ENCODE results near the gene RIN2. TPM values are rescaled to one million over a fixed set of nuclear protein-coding genes. Genes with fewer than 3 reads are reported as not detected.

Gene RIN2
- total RNA-seq, 1 experiment from 2014 or later, result 1.5 TPM

DNA sequence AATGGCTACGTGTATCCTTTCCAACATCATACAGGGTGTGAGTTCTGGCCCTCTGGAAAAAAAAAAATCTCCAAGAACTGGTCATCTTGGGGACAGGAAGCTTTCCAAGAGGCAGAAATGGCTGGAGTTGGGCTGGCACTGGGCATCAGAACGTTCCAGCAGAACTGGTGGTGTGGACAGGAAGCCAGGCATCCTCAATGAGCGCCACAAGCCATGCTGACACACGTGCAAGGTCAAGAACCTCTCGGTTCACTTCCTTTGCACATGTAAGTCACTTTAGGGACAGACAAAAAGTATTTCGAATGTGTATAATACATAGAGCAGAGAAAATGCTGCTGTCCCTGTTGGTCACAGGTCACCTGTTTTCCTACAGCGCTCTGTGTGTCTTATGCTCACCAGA, 27.4 kb upstream of the RIN2 start:
- Histone ChIP-seq H3K27ac (ENCODE audit: low read depth, low read length) (no peak overlapping the region), H3K27me3 (ENCODE audit: insufficient read depth, low read length) (no peaks in the 10 kb centered on the region), H3K36me3 (ENCODE audit: control insufficient read depth in 1 of 2, insufficient read depth in 2 of 2, low read length in 2 of 2) (no peaks in the 10 kb centered on the region), H3K4me3 (replicated peaks in 1 of 2; ENCODE audit: low read depth in 1 of 2, low read length in 2 of 2) (no peak overlapping the region), H2AFZ (ENCODE audit: low read depth, low read length, poor library complexity, severe bottlenecking) (no peak overlapping the region), H3K9me3 (ENCODE audit: control insufficient read depth in 1 of 2, insufficient read depth in 1 of 2, low read depth in 1 of 2, low read length in 2 of 2) (no peaks in the 10 kb centered on the region), H3K9ac (ENCODE audit: low read length) (no peak overlapping the region), H3K9me2 (ENCODE audit: insufficient read depth) (no peaks in the 10 kb centered on the region), H4K20me1 (ENCODE audit: insufficient read depth) (no peaks in the 10 kb centered on the region), H3K79me2 (ENCODE audit: insufficient read depth, low read length) (no peaks in the 10 kb centered on the region), H3K4me2 (ENCODE audit: low read length) (no peak overlapping the region), H3K4me1 (ENCODE audit: control insufficient read depth in 1 of 2, insufficient read depth in 2 of 2, low read length in 2 of 2) (peaks cover 1 to 11% of the 10 kb centered on the region in 2 experiments; a peak in 3 of 4 replicates)
- DNase-seq (ENCODE audit: low read depth, low spot score), result no peak
- POLR2A ChIA-PET, result no interaction called here
- RAD21 ChIA-PET (ENCODE audit: low non-redundant PET in 1 of 2, low total read pairs in 2 of 2, uncharacterized antibody in 2 of 2, unreplicated experiment in 2 of 2), result no interaction called here
- intact Hi-C loops (cut with micrococcal nuclease), result no loop called here
- CTCF ChIA-PET, result no interaction called here
- no TSS peak for BruUV-seq (replicated peaks)
- TF ChIP-seq, protein P1, sequence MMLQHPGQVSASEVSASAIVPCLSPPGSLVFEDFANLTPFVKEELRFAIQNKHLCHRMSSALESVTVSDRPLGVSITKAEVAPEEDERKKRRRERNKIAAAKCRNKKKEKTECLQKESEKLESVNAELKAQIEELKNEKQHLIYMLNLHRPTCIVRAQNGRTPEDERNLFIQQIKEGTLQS (IDR thresholded peaks at IDR 0.05), result no peak
- TF ChIP-seq SP1 (IDR thresholded peaks at IDR 0.05; ENCODE audit: low read depth) (no peak), EZH2 (IDR thresholded peaks at IDR 0.05) (no peak), JUND (IDR thresholded peaks at IDR 0.05) (no peak), CEBPB (IDR thresholded peaks at IDR 0.05; ENCODE audit: low read depth) (no peak), SRF (IDR thresholded peaks at IDR 0.05; ENCODE audit: low read depth) (no peak), YY1 (IDR thresholded peaks at IDR 0.05; ENCODE audit: extremely low read depth, insufficient replicate concordance, low read depth, low read length) (no peak), TCF7L2 (IDR thresholded peaks at IDR 0.05; ENCODE audit: borderline replicate concordance, extremely low read depth, insufficient read depth, insufficient read length) (no peak), RAD21 (IDR thresholded peaks at IDR 0.05; ENCODE audit: low read depth) (no peak), ELF1 (IDR thresholded peaks at IDR 0.05; ENCODE audit: borderline replicate concordance, low read depth) (no peak), ZFX (IDR thresholded peaks at IDR 0.05) (no peak), CBX3 (IDR thresholded peaks at IDR 0.05; ENCODE audit: low read depth) (no peak), ZNF274 (IDR thresholded peaks at IDR 0.05; ENCODE audit: low read depth, low read length) (no peak), EZH2phosphoT487 (IDR thresholded peaks at IDR 0.05; ENCODE audit: borderline replicate concordance) (no peak), SIN3A (IDR thresholded peaks at IDR 0.05; ENCODE audit: low read depth) (no peak)
- TF ChIP-seq, protein P2, sequence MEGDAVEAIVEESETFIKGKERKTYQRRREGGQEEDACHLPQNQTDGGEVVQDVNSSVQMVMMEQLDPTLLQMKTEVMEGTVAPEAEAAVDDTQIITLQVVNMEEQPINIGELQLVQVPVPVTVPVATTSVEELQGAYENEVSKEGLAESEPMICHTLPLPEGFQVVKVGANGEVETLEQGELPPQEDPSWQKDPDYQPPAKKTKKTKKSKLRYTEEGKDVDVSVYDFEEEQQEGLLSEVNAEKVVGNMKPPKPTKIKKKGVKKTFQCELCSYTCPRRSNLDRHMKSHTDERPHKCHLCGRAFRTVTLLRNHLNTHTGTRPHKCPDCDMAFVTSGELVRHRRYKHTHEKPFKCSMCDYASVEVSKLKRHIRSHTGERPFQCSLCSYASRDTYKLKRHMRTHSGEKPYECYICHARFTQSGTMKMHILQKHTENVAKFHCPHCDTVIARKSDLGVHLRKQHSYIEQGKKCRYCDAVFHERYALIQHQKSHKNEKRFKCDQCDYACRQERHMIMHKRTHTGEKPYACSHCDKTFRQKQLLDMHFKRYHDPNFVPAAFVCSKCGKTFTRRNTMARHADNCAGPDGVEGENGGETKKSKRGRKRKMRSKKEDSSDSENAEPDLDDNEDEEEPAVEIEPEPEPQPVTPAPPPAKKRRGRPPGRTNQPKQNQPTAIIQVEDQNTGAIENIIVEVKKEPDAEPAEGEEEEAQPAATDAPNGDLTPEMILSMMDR (IDR thresholded peaks at IDR 0.05 in 2 of 3, conservative IDR thresholded peaks at IDR 0.05 in 1 of 3; ENCODE audit: borderline replicate concordance in 1 of 3, insufficient read depth in 1 of 3, low read depth in 2 of 3, low read length in 2 of 3), result no peak
- TF ChIP-seq, protein P3, sequence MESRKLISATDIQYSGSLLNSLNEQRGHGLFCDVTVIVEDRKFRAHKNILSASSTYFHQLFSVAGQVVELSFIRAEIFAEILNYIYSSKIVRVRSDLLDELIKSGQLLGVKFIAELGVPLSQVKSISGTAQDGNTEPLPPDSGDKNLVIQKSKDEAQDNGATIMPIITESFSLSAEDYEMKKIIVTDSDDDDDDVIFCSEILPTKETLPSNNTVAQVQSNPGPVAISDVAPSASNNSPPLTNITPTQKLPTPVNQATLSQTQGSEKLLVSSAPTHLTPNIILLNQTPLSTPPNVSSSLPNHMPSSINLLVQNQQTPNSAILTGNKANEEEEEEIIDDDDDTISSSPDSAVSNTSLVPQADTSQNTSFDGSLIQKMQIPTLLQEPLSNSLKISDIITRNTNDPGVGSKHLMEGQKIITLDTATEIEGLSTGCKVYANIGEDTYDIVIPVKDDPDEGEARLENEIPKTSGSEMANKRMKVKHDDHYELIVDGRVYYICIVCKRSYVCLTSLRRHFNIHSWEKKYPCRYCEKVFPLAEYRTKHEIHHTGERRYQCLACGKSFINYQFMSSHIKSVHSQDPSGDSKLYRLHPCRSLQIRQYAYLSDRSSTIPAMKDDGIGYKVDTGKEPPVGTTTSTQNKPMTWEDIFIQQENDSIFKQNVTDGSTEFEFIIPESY (IDR thresholded peaks at IDR 0.05; ENCODE audit: extremely low read depth, insufficient replicate concordance, low read length), result no peak
- TF ChIP-seq, protein P4, sequence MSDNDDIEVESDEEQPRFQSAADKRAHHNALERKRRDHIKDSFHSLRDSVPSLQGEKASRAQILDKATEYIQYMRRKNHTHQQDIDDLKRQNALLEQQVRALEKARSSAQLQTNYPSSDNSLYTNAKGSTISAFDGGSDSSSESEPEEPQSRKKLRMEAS (IDR thresholded peaks at IDR 0.05), result no peak
- no peak for ATAC-seq

All from HCT116 (cell line).